HepG2 (cell line): ENCODE data around the gene CAGE1. TPM values are rescaled to one million over a fixed set of nuclear protein-coding genes. Genes with fewer than 3 reads are reported as not detected.
A peak's percentile ranks its signal among the peaks of the same experiment; 100 is the strongest.

ENCODE experiments used
- ARNTL ChIP-seq: sonication (generic); formaldehyde crosslinking; IDR thresholded peaks from 2 replicates; pipeline ENCODE4 v1.4.0; 2020; ENCODE audit warnings: mild to moderate bottlenecking, missing genetic modification reagents
- ASH2L ChIP-seq: fragments of 300-600, 200-600 bp; sonication (generic); IDR thresholded peaks from 2 replicates; pipeline ENCODE4 v1.7.0; 2017; ENCODE audit warnings: low read depth, mild to moderate bottlenecking, moderate library complexity, mixed read lengths, low read length; ENCODE audit not compliant: insufficient read length
- BCL6 ChIP-seq: IDR thresholded peaks from 2 replicates; pipeline ENCODE4 v1.6.1; 2016; ENCODE audit warnings: missing genetic modification reagents, missing compliant biosample characterization
- CEBPB ChIP-seq: IDR thresholded peaks from 2 replicates; pipeline ENCODE4 v1.6.1; 2011; ENCODE audit warnings: low read depth, low read length, improper control_type of control experiment, borderline replicate concordance
- GLI4 ChIP-seq: sonication (generic); formaldehyde crosslinking; IDR thresholded peaks from 2 replicates; pipeline ENCODE4 v1.5.1; 2020; ENCODE audit warnings: missing genetic modification reagents, mild to moderate bottlenecking, moderate library complexity, borderline replicate concordance
- HNRNPK ChIP-seq: fragments of 200-400 bp; formaldehyde crosslinking; IDR thresholded peaks from 2 replicates; pipeline ENCODE4 v1.6.1; 2018; ENCODE audit warnings: low read length, low read depth, moderate library complexity, mild to moderate bottlenecking; ENCODE audit not compliant: poor library complexity, severe bottlenecking
- KDM4B ChIP-seq: sonication (generic); formaldehyde crosslinking; IDR thresholded peaks from 2 replicates; pipeline ENCODE4 v1.4.0; 2020; ENCODE audit warnings: missing genetic modification reagents
- LCORL ChIP-seq, 2 experiments: fragments of 450-650 bp in 1 of 2; sonication (generic) in 1 of 2; formaldehyde crosslinking in 1 of 2; IDR thresholded peaks; 2 replicates each; pipeline versions ENCODE4 v1.5.0 to v1.6.1; 2017 to 2020; ENCODE audit warnings: antibody characterized with exemption in 1 of 2, missing genetic modification reagents in 1 of 2
- MEIS1 ChIP-seq: sonication (generic); formaldehyde crosslinking; IDR thresholded peaks from 2 replicates; pipeline ENCODE4 v1.9.0; 2021; ENCODE audit warnings: mild to moderate bottlenecking, missing genetic modification reagents, moderate library complexity, borderline replicate concordance
- RAD21 ChIP-seq: fragments of 450-650 bp; formaldehyde crosslinking; IDR thresholded peaks from 2 replicates; pipeline ENCODE4 v1.5.0; 2020; ENCODE audit warnings: mild to moderate bottlenecking
- SMYD3 ChIP-seq: sonication (generic); formaldehyde crosslinking; IDR thresholded peaks from 2 replicates; pipeline ENCODE4 v1.8.1; 2023; ENCODE audit warnings: mild to moderate bottlenecking, missing genetic modification reagents
- SNAPC2 ChIP-seq: sonication (generic); formaldehyde crosslinking; IDR thresholded peaks from 2 replicates; pipeline ENCODE4 v1.8.1; 2022; ENCODE audit warnings: mild to moderate bottlenecking, missing genetic modification reagents
- SOX6 ChIP-seq, 2 experiments: fragments of 450-650 bp in 1 of 2; sonication (generic) in 1 of 2; formaldehyde crosslinking in 1 of 2; IDR thresholded peaks; 2 replicates each; pipeline versions ENCODE4 v1.4.0 to v1.6.1; 2017 to 2020; ENCODE audit warnings: antibody characterized with exemption in 1 of 2, mild to moderate bottlenecking in 1 of 2, missing genetic modification reagents in 1 of 2
- SPEN ChIP-seq: sonication (generic); formaldehyde crosslinking; IDR thresholded peaks from 2 replicates; pipeline ENCODE4 v1.5.1; 2020; ENCODE audit warnings: low read depth, mild to moderate bottlenecking, missing genetic modification reagents
- TCF12 ChIP-seq, 2 experiments: fragments of 450-650 bp in 1 of 2; sonication (generic) in 1 of 2; formaldehyde crosslinking in 1 of 2; IDR thresholded peaks; 2 replicates each; pipeline versions ENCODE4 v1.6.1 to v1.8.0; 2017 to 2022; ENCODE audit warnings: antibody characterized with exemption in 1 of 2, mild to moderate bottlenecking in 1 of 2, missing genetic modification reagents in 1 of 2, moderate library complexity in 1 of 2
- ZBTB7B ChIP-seq: sonication (generic); formaldehyde crosslinking; IDR thresholded peaks from 2 replicates; pipeline ENCODE4 v1.4.0; 2020; ENCODE audit warnings: missing genetic modification reagents
- ZFX ChIP-seq: sonication (generic); formaldehyde crosslinking; IDR thresholded peaks from 2 replicates; pipeline ENCODE4 v1.4.0; 2020; ENCODE audit warnings: mild to moderate bottlenecking, low read depth, missing genetic modification reagents, moderate library complexity
- ZFY ChIP-seq: sonication (generic); formaldehyde crosslinking; IDR thresholded peaks from 2 replicates; pipeline ENCODE4 v1.4.0; 2020; ENCODE audit warnings: missing genetic modification reagents
- ZNF768 ChIP-seq: sonication (generic); formaldehyde crosslinking; IDR thresholded peaks from 2 replicates; pipeline ENCODE4 v1.4.0; 2020; ENCODE audit warnings: missing genetic modification reagents
- ZNF891 ChIP-seq: sonication (generic); formaldehyde crosslinking; IDR thresholded peaks from 2 replicates; pipeline ENCODE4 v1.5.0; 2020; ENCODE audit warnings: mild to moderate bottlenecking, missing genetic modification reagents
- ZSCAN25 ChIP-seq: sonication (generic); formaldehyde crosslinking; IDR thresholded peaks from 2 replicates; pipeline ENCODE4 v1.8.0; 2022; ENCODE audit warnings: mild to moderate bottlenecking, missing genetic modification reagents
- polyA plus RNA-seq, 8 experiments: library from polyadenylated mRNA; depleted of rRNA in 3 of 8; stranded (reverse) in 7 of 8; unstranded in 1 of 8; fragments of >200 nt; fragmentation: Illumina TruSeq in 4 of 8; extraction: Trizol in 4 of 8; gene quantifications; 2 replicates each; pipeline versions ENCODE4 v1.2.1 to v1.2.3, GENCODE V29; 2011 to 2016; ENCODE audit warnings: low read depth in 4 of 8, missing spikeins in 1 of 8, mixed read lengths in 1 of 8; ENCODE audit not compliant: insufficient read depth in 1 of 8
- total RNA-seq, 5 experiments: library from RNA; depleted of rRNA; stranded (reverse); fragments of >200 nt; fragmentation: Illumina TruSeq; extraction: Trizol; gene quantifications; 2 replicates each; pipeline ENCODE4 v1.2.3, GENCODE V29; 2016; ENCODE audit warnings: low read depth in 1 of 5
- TF ChIP-seq, protein P1 (sequence below): sonication (generic); formaldehyde crosslinking; IDR thresholded peaks from 2 replicates; pipeline ENCODE4 v1.4.0; 2020; ENCODE audit warnings: missing genetic modification reagents, borderline replicate concordance
- TF ChIP-seq, protein P2 (sequence below): sonication (generic); formaldehyde crosslinking; IDR thresholded peaks from 2 replicates; pipeline ENCODE4 v1.5.0; 2020; ENCODE audit warnings: missing genetic modification reagents
- TF ChIP-seq, protein P3 (sequence below): sonication (generic); formaldehyde crosslinking; IDR thresholded peaks from 2 replicates; pipeline ENCODE4 v1.5.1; 2020; ENCODE audit warnings: mild to moderate bottlenecking, moderate library complexity, missing genetic modification reagents

The CAGE1 gene
- total and polyA plus RNA-seq, 2 of the 13 experiments (the other 11 are each of a cell fraction or from before 2014, with no cell fraction given) = 0.03 to 0.15 TPM

DNA sequence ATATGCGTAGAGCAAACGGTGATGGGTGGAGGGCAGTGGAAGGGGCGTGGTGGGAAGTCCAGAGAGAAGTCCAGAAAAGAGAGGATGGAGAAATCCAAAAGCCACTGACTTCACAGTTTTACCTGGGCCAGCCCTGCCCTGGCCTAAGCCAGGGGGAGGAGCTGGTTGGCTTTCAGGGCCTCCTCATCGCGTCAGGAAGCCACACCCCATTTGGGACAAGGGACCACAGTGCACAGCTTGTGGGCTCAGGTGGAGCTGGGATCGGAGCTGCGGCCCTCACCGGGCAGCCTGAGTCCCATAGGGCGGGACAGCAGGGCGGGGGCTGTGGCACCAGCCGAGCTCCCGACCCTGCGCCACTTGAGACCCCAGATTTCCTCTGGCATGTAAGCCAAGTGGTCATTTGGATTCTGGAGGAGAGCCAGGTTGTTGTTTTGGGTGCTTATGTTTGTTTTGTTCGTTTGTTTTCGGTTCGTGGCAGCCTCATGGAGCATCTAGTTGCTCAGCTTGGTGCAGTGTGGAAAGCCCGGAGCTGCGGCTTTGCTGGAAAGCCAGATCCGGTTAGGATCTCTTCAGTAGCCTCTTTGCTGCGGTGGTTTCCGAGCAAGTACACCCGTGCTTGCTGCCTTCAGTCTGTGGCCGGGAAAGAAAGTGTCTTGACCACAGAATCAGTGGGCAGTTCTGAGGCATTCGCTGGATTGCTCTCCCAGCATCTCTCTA lies 42.3 kb upstream of the CAGE1 start (continued):
- TF ChIP-seq, protein P1, sequence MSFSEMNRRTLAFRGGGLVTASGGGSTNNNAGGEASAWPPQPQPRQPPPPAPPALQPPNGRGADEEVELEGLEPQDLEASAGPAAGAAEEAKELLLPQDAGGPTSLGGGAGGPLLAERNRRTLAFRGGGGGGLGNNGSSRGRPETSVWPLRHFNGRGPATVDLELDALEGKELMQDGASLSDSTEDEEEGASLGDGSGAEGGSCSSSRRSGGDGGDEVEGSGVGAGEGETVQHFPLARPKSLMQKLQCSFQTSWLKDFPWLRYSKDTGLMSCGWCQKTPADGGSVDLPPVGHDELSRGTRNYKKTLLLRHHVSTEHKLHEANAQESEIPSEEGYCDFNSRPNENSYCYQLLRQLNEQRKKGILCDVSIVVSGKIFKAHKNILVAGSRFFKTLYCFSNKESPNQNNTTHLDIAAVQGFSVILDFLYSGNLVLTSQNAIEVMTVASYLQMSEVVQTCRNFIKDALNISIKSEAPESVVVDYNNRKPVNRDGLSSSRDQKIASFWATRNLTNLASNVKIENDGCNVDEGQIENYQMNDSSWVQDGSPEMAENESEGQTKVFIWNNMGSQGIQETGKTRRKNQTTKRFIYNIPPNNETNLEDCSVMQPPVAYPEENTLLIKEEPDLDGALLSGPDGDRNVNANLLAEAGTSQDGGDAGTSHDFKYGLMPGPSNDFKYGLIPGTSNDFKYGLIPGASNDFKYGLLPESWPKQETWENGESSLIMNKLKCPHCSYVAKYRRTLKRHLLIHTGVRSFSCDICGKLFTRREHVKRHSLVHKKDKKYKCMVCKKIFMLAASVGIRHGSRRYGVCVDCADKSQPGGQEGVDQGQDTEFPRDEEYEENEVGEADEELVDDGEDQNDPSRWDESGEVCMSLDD (CRISPR knock-in tag) = no peak
- TF ChIP-seq ZFX (CRISPR knock-in tag) (peak; percentile 56; the same call in 1 of the 2 replicates), ARNTL (no peak), ASH2L (peak; percentile 34), BCL6 (CRISPR knock-in tag) (peak; percentile 31), MEIS1 (CRISPR knock-in tag) (0 out of 2 replicates have a peak, but pooled peaks have one; percentile 20), ZSCAN25 (CRISPR knock-in tag) (peak; percentile 33; the same call in 1 of the 2 replicates), GLI4 (CRISPR knock-in tag) (no peak), ZNF768 (CRISPR knock-in tag) (peak; percentile 44; the same call in 1 of the 2 replicates), HNRNPK (no peak), SOX6 (IDR thresholded peaks at IDR 0.05) (no peak), SOX6 (CRISPR knock-in tag; IDR thresholded peaks at IDR 0.05) (0 out of 2 replicates have a peak, but pooled peaks have one; percentile 21), SNAPC2 (CRISPR knock-in tag) (0 out of 2 replicates have a peak, but pooled peaks have one; percentile 22), RAD21 (CRISPR knock-in tag) (0 out of 2 replicates have a peak, but pooled peaks have one; percentile 14), CEBPB (no peak), ZFY (CRISPR knock-in tag) (peak; percentile 47), ZNF891 (CRISPR knock-in tag) (0 out of 2 replicates have a peak, but pooled peaks have one; percentile 42), LCORL (IDR thresholded peaks at IDR 0.05) (no peak), LCORL (CRISPR knock-in tag; IDR thresholded peaks at IDR 0.05) (no peak; the same call in 1 of the 2 replicates), TCF12 (IDR thresholded peaks at IDR 0.05) (no peak), TCF12 (CRISPR knock-in tag; IDR thresholded peaks at IDR 0.05) (0 out of 2 replicates have a peak, but pooled peaks have one; percentile 72), KDM4B (CRISPR knock-in tag) (0 out of 2 replicates have a peak, but pooled peaks have one; percentile 11), SPEN (peak; percentile 31; the same call in 1 of the 2 replicates), SMYD3 (CRISPR knock-in tag) (0 out of 2 replicates have a peak, but pooled peaks have one; percentile 56), ZBTB7B (CRISPR knock-in tag) (peak; percentile 49; the same call in 1 of the 2 replicates)
- TF ChIP-seq, protein P2, sequence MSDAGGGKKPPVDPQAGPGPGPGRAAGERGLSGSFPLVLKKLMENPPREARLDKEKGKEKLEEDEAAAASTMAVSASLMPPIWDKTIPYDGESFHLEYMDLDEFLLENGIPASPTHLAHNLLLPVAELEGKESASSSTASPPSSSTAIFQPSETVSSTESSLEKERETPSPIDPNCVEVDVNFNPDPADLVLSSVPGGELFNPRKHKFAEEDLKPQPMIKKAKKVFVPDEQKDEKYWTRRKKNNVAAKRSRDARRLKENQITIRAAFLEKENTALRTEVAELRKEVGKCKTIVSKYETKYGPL = no peak
- TF ChIP-seq, protein P3, sequence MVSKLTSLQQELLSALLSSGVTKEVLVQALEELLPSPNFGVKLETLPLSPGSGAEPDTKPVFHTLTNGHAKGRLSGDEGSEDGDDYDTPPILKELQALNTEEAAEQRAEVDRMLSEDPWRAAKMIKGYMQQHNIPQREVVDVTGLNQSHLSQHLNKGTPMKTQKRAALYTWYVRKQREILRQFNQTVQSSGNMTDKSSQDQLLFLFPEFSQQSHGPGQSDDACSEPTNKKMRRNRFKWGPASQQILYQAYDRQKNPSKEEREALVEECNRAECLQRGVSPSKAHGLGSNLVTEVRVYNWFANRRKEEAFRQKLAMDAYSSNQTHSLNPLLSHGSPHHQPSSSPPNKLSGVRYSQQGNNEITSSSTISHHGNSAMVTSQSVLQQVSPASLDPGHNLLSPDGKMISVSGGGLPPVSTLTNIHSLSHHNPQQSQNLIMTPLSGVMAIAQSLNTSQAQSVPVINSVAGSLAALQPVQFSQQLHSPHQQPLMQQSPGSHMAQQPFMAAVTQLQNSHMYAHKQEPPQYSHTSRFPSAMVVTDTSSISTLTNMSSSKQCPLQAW = peak; percentile 70; the same call in 1 of the 2 replicates
